ENCODE results near the gene SERPINA5.

- no peak for TF ChIP-seq CTCF (tag by site-specific recombination; IDR thresholded peaks at IDR 0.05)
- TF ChIP-seq ZBTB17 (tag by site-specific recombination; IDR thresholded peaks at IDR 0.05) = no peak
- no peak for TF ChIP-seq RBAK (tag by site-specific recombination; IDR thresholded peaks at IDR 0.05)
- TF ChIP-seq ZNF621 (tag by site-specific recombination; IDR thresholded peaks at IDR 0.05) = no peak
- no peak for TF ChIP-seq MZF1 (tag by site-specific recombination; IDR thresholded peaks at IDR 0.05; ENCODE audit: borderline replicate concordance)
- TF ChIP-seq ZNF549 (tag by site-specific recombination; IDR thresholded peaks at IDR 0.05) = no peak
- no peak for TF ChIP-seq ZNF510 (tag by site-specific recombination; IDR thresholded peaks at IDR 0.05; ENCODE audit: insufficient replicate concordance)
Observed at GRCh38 chr14:94613720-94614644, 32.8 kb downstream of the SERPINA5 start.

Data from HEK293 (cell line).